ENCODE results near the gene TECPR1. TPM values are rescaled to one million over a fixed set of nuclear protein-coding genes. Genes with fewer than 3 reads are reported as not detected.

Gene TECPR1
- total RNA-seq, 1 experiment from 2014 or later, result 12.9 TPM

DNA sequence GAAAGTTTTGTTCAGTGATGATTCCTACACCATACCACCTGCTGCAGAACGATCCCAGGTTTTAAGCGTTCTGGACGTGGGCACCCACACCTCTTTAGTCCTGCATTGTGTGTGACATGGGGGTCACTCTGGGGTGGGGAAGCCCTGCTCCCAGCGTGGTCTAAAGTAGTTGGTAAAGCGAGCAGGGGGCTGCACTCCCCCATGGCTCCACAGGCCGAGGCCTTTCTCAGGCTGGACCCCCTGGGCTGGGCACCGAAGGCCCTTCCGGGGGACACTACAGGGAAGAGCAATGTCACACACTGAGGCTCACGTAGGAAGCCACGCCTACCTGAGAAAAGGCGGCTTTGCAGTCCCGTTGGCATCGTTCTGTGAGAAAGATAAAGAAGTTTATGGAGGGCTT lies 41.7 kb upstream of the TECPR1 start:
- no peak for TF ChIP-seq CTCF (IDR thresholded peaks at IDR 0.05; ENCODE audit: unreplicated experiment)
- intact Hi-C loops (cut with micrococcal nuclease; ENCODE audit: unreplicated experiment), result no loop called here
- Mint-ChIP-seq H3K36me3 (ENCODE audit: insufficient read depth, unreplicated experiment) (peaks cover 61% of the 10 kb centered on the region), H3K27ac (ENCODE audit: unreplicated experiment) (no peak overlapping the region), H3K9me3 (ENCODE audit: low read depth, unreplicated experiment) (no peaks in the 10 kb centered on the region), H3K4me3 (ENCODE audit: low read depth, unreplicated experiment) (no peak overlapping the region), H3K4me1 (ENCODE audit: low read depth, unreplicated experiment) (no peaks in the 10 kb centered on the region), H3K27me3 (ENCODE audit: unreplicated experiment) (no peaks in the 10 kb centered on the region)
- no TSS peak for BruUV-seq (replicated peaks)
- no peak for DNase-seq
- CTCF ChIA-PET, result interaction anchor here (1.1 kb wide), 1 partner anchor 125 kb away, joined by 3 read pairs; no protein-coding TSS in a partner anchor

GRCh38 chr7:98293265-98293664 lies 41.2 kb upstream of the TECPR1 start:
- Mint-ChIP-seq H3K9me3 (ENCODE audit: low read depth, unreplicated experiment) (no peaks in the 10 kb centered on the region), H3K27me3 (ENCODE audit: unreplicated experiment) (no peaks in the 10 kb centered on the region), H3K4me1 (ENCODE audit: low read depth, unreplicated experiment) (no peaks in the 10 kb centered on the region), H3K4me3 (ENCODE audit: low read depth, unreplicated experiment) (no peak overlapping the region), H3K36me3 (ENCODE audit: insufficient read depth, unreplicated experiment) (peaks cover 66% of the 10 kb centered on the region), H3K27ac (ENCODE audit: unreplicated experiment) (no peak overlapping the region)
- no peak for TF ChIP-seq CTCF (IDR thresholded peaks at IDR 0.05; ENCODE audit: unreplicated experiment)
- no TSS peak for BruUV-seq (replicated peaks)
- CTCF ChIA-PET, result no interaction called here
- intact Hi-C loops (cut with micrococcal nuclease; ENCODE audit: unreplicated experiment), result no loop called here
- DNase-seq, result no peak

DNA sequence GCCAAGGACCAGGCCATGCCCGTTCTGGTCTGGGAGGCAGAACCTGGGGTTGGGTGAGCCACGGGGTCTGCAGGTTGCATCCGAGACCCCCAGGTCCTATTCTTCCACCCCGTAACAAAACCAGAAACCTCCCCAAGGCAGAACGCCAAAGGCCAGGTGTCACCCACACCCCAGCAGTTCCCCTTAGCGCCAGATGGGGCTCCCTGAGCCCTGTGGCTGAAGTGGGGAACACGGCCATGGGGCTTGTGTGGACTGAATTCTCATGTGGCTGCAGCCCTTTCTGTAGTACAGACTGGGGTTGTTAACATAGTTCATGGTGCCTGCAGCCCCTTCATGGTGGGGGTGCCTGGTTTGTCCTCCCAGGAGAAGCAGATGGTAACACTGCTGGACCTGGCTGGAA lies 39.7 kb upstream of the TECPR1 start:
- CTCF ChIA-PET, result no interaction called here
- intact Hi-C loops (cut with micrococcal nuclease; ENCODE audit: unreplicated experiment), result no loop called here
- Mint-ChIP-seq H3K9me3 (ENCODE audit: low read depth, unreplicated experiment) (no peaks in the 10 kb centered on the region), H3K27me3 (ENCODE audit: unreplicated experiment) (no peaks in the 10 kb centered on the region), H3K27ac (ENCODE audit: unreplicated experiment) (no peak overlapping the region), H3K36me3 (ENCODE audit: insufficient read depth, unreplicated experiment) (peaks cover 70% of the 10 kb centered on the region), H3K4me1 (ENCODE audit: low read depth, unreplicated experiment) (peaks cover 5% of the 10 kb centered on the region), H3K4me3 (ENCODE audit: low read depth, unreplicated experiment) (no peak overlapping the region)
- no peak for DNase-seq
- BruUV-seq (replicated peaks), result TSS peak; percentile 56
- TF ChIP-seq CTCF (IDR thresholded peaks at IDR 0.05; ENCODE audit: unreplicated experiment), result no peak

DNA sequence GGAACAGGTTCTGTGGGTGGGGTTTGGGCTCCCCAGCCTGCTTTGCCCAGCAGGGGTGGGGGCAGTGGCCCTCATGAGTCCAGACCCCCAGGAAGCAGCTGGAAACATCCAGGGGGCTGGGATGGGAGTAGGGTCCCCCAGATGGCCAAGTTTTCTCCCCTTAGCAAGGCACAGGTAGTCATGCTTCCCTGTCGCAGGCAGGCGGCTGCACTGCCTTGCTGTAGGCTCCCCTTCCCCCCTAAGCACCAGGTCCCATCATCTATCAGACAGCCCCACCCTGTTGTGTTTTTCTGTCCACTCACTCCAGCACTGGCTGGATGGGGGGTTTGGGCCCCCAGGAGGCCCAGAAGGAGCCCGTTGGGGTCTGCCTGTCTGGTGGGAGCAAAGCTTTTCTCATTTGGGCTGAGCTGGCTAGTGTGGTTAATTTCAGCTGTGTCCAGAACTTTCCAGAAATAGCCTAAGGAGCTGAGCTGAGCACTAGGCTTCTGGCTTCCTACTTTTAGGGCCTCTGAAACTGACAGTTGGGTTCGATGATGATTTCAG lies 37.4 kb upstream of the TECPR1 start:
- CTCF ChIA-PET, result interaction anchor here (0.5 kb wide), 1 partner anchor 30 kb away, joined by 3 read pairs; no protein-coding TSS in a partner anchor
- intact Hi-C loops (cut with micrococcal nuclease; ENCODE audit: unreplicated experiment), result loop anchor here (10.0 kb wide), 1 partner anchor 65 kb away; no protein-coding TSS in a partner anchor
- no peak for DNase-seq
- H3K27ac Mint-ChIP-seq (ENCODE audit: unreplicated experiment), result no peak overlapping the region
- H3K36me3 Mint-ChIP-seq (ENCODE audit: insufficient read depth, unreplicated experiment), result peaks cover 83% of the 10 kb centered on the region
- no peak for TF ChIP-seq CTCF (IDR thresholded peaks at IDR 0.05; ENCODE audit: unreplicated experiment)
- H3K9me3 Mint-ChIP-seq (ENCODE audit: low read depth, unreplicated experiment), result no peaks in the 10 kb centered on the region
- H3K4me3 Mint-ChIP-seq (ENCODE audit: low read depth, unreplicated experiment), result no peak overlapping the region
- no TSS peak for BruUV-seq (replicated peaks)
- H3K4me1 Mint-ChIP-seq (ENCODE audit: low read depth, unreplicated experiment), result peaks cover 14% of the 10 kb centered on the region
- H3K27me3 Mint-ChIP-seq (ENCODE audit: unreplicated experiment), result no peaks in the 10 kb centered on the region

Data from Calu3 (cell line).